ENCODE results near the gene GID4. TPM values are rescaled to one million over a fixed set of nuclear protein-coding genes. Genes with fewer than 3 reads are reported as not detected.

The GID4 gene
- total RNA-seq, 2 donors from 2014 or later, result 12.6 to 21.4 TPM

- intact Hi-C loops (cut with DNase I), result no loop called here
- no peak for DNase-seq (ENCODE audit: low spot score)
Observed at GRCh38 chr17:18079543-18079942, 40.3 kb downstream of the GID4 start.

GRCh38 chr17:18084256-18084655 is 45.0 kb downstream of the GID4 start:
- intact Hi-C loops (cut with DNase I), result no loop called here
- DNase-seq (ENCODE audit: low spot score), result no peak

GRCh38 chr17:18087610-18088491 is 48.6 kb downstream of the GID4 start, which contains the start of gene DRG2:
DRG2 (plus strand) TSS chr17:18087948; CDS start chr17:18088024, 76 bp downstream.
- peak; percentile 98 for DNase-seq (ENCODE audit: low spot score)
- intact Hi-C loops (cut with DNase I), result no loop called here

GRCh38 chr17:18089613-18090012 is 50.4 kb downstream of the GID4 start:
- intact Hi-C loops (cut with DNase I), result no loop called here

GRCh38 chr17:18093616-18094408 is 54.6 kb downstream of the GID4 start:
- no peak for DNase-seq (ENCODE audit: low spot score)

More at GRCh38 chr17:18089613-18090012, 50.4 kb downstream of the GID4 start:
- DNase-seq (ENCODE audit: low spot score), result no peak

GRCh38 chr17:18094409-18094807 is 55.2 kb downstream of the GID4 start:
- no peak for DNase-seq (ENCODE audit: low spot score)

More at GRCh38 chr17:18093616-18094408, 54.6 kb downstream of the GID4 start:
- intact Hi-C loops (cut with DNase I), result no loop called here

GRCh38 chr17:18099516-18099915 is 60.3 kb downstream of the GID4 start:
- DNase-seq (ENCODE audit: low spot score), result no peak
- intact Hi-C loops (cut with DNase I), result no loop called here

More at GRCh38 chr17:18094409-18094807, 55.2 kb downstream of the GID4 start:
- intact Hi-C loops (cut with DNase I), result no loop called here

GRCh38 chr17:18100616-18101015 is 61.4 kb downstream of the GID4 start:
- no peak for DNase-seq (ENCODE audit: low spot score)
- intact Hi-C loops (cut with DNase I), result no loop called here

- intact Hi-C loops (cut with DNase I), result no loop called here
- DNase-seq (ENCODE audit: low spot score), result no peak
Observed at GRCh38 chr17:18101828-18102227, 62.6 kb downstream of the GID4 start.

GRCh38 chr17:18102640-18103039 is 63.4 kb downstream of the GID4 start:
- no peak for DNase-seq (ENCODE audit: low spot score)
- intact Hi-C loops (cut with DNase I), result no loop called here

- DNase-seq (ENCODE audit: low spot score), result no peak
- intact Hi-C loops (cut with DNase I), result no loop called here
Observed at GRCh38 chr17:18105027-18105426, 65.8 kb downstream of the GID4 start.

- DNase-seq (ENCODE audit: low spot score), result no peak
- intact Hi-C loops (cut with DNase I), result no loop called here
Observed at GRCh38 chr17:18105595-18105994, 66.4 kb downstream of the GID4 start.

GRCh38 chr17:18106211-18106610 is 67.0 kb downstream of the GID4 start:
- intact Hi-C loops (cut with DNase I), result no loop called here
- DNase-seq (ENCODE audit: low spot score), result no peak

- intact Hi-C loops (cut with DNase I), result no loop called here
- no peak for DNase-seq (ENCODE audit: low spot score)
Observed at GRCh38 chr17:18107061-18107790, 68.0 kb downstream of the GID4 start.

GRCh38 chr17:18107971-18108370 is 68.8 kb downstream of the GID4 start:
- intact Hi-C loops (cut with DNase I), result no loop called here
- no peak for DNase-seq (ENCODE audit: low spot score)

- DNase-seq (ENCODE audit: low spot score), result no peak
- intact Hi-C loops (cut with DNase I), result no loop called here
Observed at GRCh38 chr17:18108401-18109312, 69.4 kb downstream of the GID4 start, which contains the start of gene MYO15A. MYO15A (plus strand) TSS chr17:18108756; CDS start chr17:18118801, 10,045 bp downstream.

- intact Hi-C loops (cut with DNase I), result no loop called here
- DNase-seq (ENCODE audit: low spot score), result no peak
Observed at GRCh38 chr17:18109935-18110485, 70.8 kb downstream of the GID4 start.

GRCh38 chr17:18110636-18111145 is 71.5 kb downstream of the GID4 start:
- no peak for DNase-seq (ENCODE audit: low spot score)
- intact Hi-C loops (cut with DNase I), result no loop called here

Data from posterior vena cava (tissue), 2 donors.